ENCODE results near the gene IL1B. TPM values are rescaled to one million over a fixed set of nuclear protein-coding genes. Genes with fewer than 3 reads are reported as not detected.

The IL1B gene
- total RNA-seq, 1 donor from 2014 or later = 2.5 TPM

DNA sequence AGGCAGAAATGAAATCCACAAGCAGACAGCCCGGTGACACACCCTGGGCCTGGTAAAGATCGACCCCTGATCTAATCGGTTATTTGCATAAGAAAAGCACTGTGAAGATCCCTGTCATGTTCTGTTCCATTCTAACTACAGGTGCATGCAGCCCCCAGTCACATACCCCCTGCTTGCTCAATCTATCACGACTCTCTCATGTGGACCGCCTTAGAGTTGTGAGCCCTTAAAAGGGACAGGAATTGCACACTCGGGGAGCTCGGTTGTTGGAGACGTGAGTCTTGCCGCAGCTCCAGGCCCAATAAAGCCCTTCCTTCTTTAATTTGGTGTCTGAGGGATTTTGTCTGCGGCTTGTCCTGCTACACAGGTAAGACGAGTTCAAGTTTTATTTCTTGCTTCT lies 13.4 kb upstream of the IL1B start:
- intact Hi-C loops (cut with DNase I) = no loop called here
- DNase-seq (ENCODE audit: extremely low spot score in 2 of 2) = no peak
- Histone ChIP-seq H3K27ac (no peak overlapping the region), H3K4me1 (no peaks in the 10 kb centered on the region), H3K27me3 (no peaks in the 10 kb centered on the region), H3K9me3 (no peaks in the 10 kb centered on the region), H3K4me3 (no peak overlapping the region), H3K36me3 (no peaks in the 10 kb centered on the region)
- TF ChIP-seq, protein P1, sequence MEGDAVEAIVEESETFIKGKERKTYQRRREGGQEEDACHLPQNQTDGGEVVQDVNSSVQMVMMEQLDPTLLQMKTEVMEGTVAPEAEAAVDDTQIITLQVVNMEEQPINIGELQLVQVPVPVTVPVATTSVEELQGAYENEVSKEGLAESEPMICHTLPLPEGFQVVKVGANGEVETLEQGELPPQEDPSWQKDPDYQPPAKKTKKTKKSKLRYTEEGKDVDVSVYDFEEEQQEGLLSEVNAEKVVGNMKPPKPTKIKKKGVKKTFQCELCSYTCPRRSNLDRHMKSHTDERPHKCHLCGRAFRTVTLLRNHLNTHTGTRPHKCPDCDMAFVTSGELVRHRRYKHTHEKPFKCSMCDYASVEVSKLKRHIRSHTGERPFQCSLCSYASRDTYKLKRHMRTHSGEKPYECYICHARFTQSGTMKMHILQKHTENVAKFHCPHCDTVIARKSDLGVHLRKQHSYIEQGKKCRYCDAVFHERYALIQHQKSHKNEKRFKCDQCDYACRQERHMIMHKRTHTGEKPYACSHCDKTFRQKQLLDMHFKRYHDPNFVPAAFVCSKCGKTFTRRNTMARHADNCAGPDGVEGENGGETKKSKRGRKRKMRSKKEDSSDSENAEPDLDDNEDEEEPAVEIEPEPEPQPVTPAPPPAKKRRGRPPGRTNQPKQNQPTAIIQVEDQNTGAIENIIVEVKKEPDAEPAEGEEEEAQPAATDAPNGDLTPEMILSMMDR (IDR thresholded peaks at IDR 0.05) = no peak
- no peak for TF ChIP-seq POLR2AphosphoS5 (IDR thresholded peaks at IDR 0.05; ENCODE audit: insufficient read depth in 1 of 2, low read depth in 1 of 2)
- TF ChIP-seq POLR2A (IDR thresholded peaks at IDR 0.05) = no peak

DNA sequence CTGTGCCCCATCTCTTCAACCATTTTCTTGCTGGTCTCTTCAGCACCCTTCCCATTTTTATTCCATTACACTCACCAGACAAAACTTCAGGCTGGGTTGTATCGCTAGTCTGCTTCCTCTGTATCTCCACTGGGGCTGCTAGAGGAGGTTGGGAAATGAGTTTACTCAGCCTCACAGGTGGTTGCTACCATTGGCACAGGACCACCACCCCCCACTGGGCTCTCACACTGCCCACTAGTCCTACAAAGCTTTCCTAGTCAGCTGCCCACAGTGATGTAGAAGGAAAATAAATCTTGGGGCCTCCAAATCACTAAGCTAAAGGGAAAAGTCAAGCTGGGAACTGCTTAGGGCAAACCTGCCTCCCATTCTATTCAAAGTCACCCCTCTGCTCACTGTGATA lies 12.3 kb upstream of the IL1B start:
- no peaks in the 10 kb centered on the region for H3K9me3 ChIP-seq
- DNase-seq (ENCODE audit: extremely low spot score in 2 of 2) = no peak
- TF ChIP-seq POLR2AphosphoS5 (IDR thresholded peaks at IDR 0.05; ENCODE audit: insufficient read depth in 1 of 2, low read depth in 1 of 2) = no peak
- H3K27me3 ChIP-seq = no peaks in the 10 kb centered on the region
- H3K4me3 ChIP-seq = no peak overlapping the region
- no peaks in the 10 kb centered on the region for H3K36me3 ChIP-seq
- no peaks in the 10 kb centered on the region for H3K4me1 ChIP-seq
- intact Hi-C loops (cut with DNase I) = no loop called here
- no peak overlapping the region for H3K27ac ChIP-seq

DNA sequence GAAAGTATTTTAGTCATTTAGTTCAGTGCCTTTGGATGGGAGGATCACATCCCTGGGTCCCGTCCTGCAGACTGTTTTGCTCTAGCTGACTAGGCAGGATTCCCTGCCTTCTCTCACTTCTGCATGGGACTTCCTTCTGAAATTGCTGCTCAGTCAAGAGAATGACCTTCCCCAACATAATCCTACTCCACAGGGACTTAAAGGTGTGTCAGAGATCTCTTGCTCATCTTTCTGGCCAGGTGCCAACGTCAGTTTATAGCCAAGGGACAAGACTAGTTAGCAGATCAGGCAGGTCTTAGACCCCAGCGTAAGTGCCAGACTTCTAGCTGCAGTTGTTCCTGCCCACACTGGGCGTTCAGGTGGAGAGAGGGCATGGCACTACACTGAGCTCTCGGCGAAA lies 9.5 kb upstream of the IL1B start:
- intact Hi-C loops (cut with DNase I) = no loop called here
- no peaks in the 10 kb centered on the region for H3K4me1 ChIP-seq
- H3K9me3 ChIP-seq = no peaks in the 10 kb centered on the region
- H3K4me3 ChIP-seq = no peak overlapping the region
- no peak for DNase-seq (ENCODE audit: extremely low spot score in 2 of 2)
- H3K27ac ChIP-seq = no peak overlapping the region
- H3K27me3 ChIP-seq = no peaks in the 10 kb centered on the region
- TF ChIP-seq, protein P1 (IDR thresholded peaks at IDR 0.05) = no peak
- no peak for TF ChIP-seq POLR2A (IDR thresholded peaks at IDR 0.05)
- TF ChIP-seq POLR2AphosphoS5 (IDR thresholded peaks at IDR 0.05; ENCODE audit: insufficient read depth in 1 of 2, low read depth in 1 of 2) = no peak
- H3K36me3 ChIP-seq = no peaks in the 10 kb centered on the region

- Histone ChIP-seq H3K27me3 (no peaks in the 10 kb centered on the region), H3K4me3 (no peak overlapping the region), H3K4me1 (no peaks in the 10 kb centered on the region), H3K27ac (no peak overlapping the region), H3K9me3 (no peaks in the 10 kb centered on the region), H3K36me3 (no peaks in the 10 kb centered on the region)
- DNase-seq (ENCODE audit: extremely low spot score in 2 of 2) = no peak
- intact Hi-C loops (cut with DNase I) = no loop called here
- TF ChIP-seq, protein P1 (IDR thresholded peaks at IDR 0.05) = no peak
- TF ChIP-seq POLR2A (IDR thresholded peaks at IDR 0.05) = no peak
- TF ChIP-seq POLR2AphosphoS5 (IDR thresholded peaks at IDR 0.05; ENCODE audit: insufficient read depth in 1 of 2, low read depth in 1 of 2) = no peak
Measured at GRCh38 chr2:112843836-112844235, 7.3 kb upstream of the IL1B start.

DNA sequence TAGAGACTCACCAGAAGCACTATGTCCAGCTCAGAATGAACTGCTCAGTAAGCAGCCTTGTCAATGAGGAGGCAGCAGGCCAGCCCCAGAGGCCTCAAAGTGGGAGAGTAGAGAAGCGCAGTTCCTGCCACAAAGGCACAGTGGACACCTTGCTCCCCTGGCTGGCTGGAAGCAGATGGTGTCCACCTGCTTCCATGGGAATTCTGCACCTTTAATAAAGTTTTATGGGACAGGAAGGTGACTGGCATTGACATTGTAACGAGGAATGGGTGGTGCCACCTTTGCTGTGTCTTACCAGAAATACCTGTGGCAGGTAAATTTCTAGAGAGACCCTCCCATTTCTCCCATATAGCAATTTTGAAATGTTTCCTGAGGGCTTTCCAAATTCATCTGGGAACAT lies 6.7 kb upstream of the IL1B start:
- H3K27ac ChIP-seq = no peak overlapping the region
- H3K4me1 ChIP-seq = no peaks in the 10 kb centered on the region
- no peaks in the 10 kb centered on the region for H3K27me3 ChIP-seq
- DNase-seq (ENCODE audit: extremely low spot score in 2 of 2) = no peak
- no peaks in the 10 kb centered on the region for H3K36me3 ChIP-seq
- no peak for TF ChIP-seq POLR2A (IDR thresholded peaks at IDR 0.05)
- TF ChIP-seq POLR2AphosphoS5 (IDR thresholded peaks at IDR 0.05; ENCODE audit: insufficient read depth in 1 of 2, low read depth in 1 of 2) = no peak
- TF ChIP-seq, protein P1 (IDR thresholded peaks at IDR 0.05) = no peak
- intact Hi-C loops (cut with DNase I) = no loop called here
- H3K4me3 ChIP-seq = no peak overlapping the region
- no peaks in the 10 kb centered on the region for H3K9me3 ChIP-seq
